HPDE6-E6E7 (cell line): Measurements from ENCODE around the gene SLC44A4.

ENCODE experiments used
- DNase-seq: peaks from one replicate; pipeline ENCODE4 v3.0.0; 2011; ENCODE audit warnings: missing footprints; ENCODE audit errors: extremely low spot score

The SLC44A4 gene

GRCh38 chr6:31901415-31901952 is 22.7 kb upstream of the SLC44A4 start:
- no peak for DNase-seq

- DNase-seq = no peak
Observed at GRCh38 chr6:31900917-31901414, 22.2 kb upstream of the SLC44A4 start.

- no peak for DNase-seq
Observed at GRCh38 chr6:31899882-31900722, 21.3 kb upstream of the SLC44A4 start.

- DNase-seq = no peak
Observed at GRCh38 chr6:31899215-31899614, 20.4 kb upstream of the SLC44A4 start.

GRCh38 chr6:31898383-31899011 is 19.7 kb upstream of the SLC44A4 start:
- no peak for DNase-seq

- peak; percentile 67 for DNase-seq
Observed at GRCh38 chr6:31897612-31898382, 19.0 kb upstream of the SLC44A4 start, which contains the start of gene EHMT2. EHMT2 (minus strand) TSS chr6:31897698; CDS start chr6:31897677, 21 bp downstream.

- no peak for DNase-seq
Observed at GRCh38 chr6:31896856-31897611, 18.2 kb upstream of the SLC44A4 start.

GRCh38 chr6:31896493-31896855 is 17.7 kb upstream of the SLC44A4 start:
- DNase-seq = no peak

GRCh38 chr6:31892821-31893220 is 14.0 kb upstream of the SLC44A4 start:
- DNase-seq = no peak

GRCh38 chr6:31889331-31889972 is 10.7 kb upstream of the SLC44A4 start:
- DNase-seq = no peak

- no peak for DNase-seq
Observed at GRCh38 chr6:31888276-31889258, 9.8 kb upstream of the SLC44A4 start.

- DNase-seq = no peak
Observed at GRCh38 chr6:31887173-31888007, 8.6 kb upstream of the SLC44A4 start.

- no peak for DNase-seq
Observed at GRCh38 chr6:31886541-31886991, 7.8 kb upstream of the SLC44A4 start.

- no peak for DNase-seq
Observed at GRCh38 chr6:31884528-31885035, 5.8 kb upstream of the SLC44A4 start.

GRCh38 chr6:31883676-31884075 is 4.9 kb upstream of the SLC44A4 start:
- DNase-seq = no peak

- no peak for DNase-seq
Observed at GRCh38 chr6:31882344-31882743, 3.5 kb upstream of the SLC44A4 start.

GRCh38 chr6:31881136-31881859 is 2.5 kb upstream of the SLC44A4 start:
- no peak for DNase-seq

- DNase-seq = no peak
Observed at GRCh38 chr6:31880616-31881015, 1.8 kb upstream of the SLC44A4 start.
